ENCODE measurements around the gene PAQR5.

PAQR5 gene

DNA sequence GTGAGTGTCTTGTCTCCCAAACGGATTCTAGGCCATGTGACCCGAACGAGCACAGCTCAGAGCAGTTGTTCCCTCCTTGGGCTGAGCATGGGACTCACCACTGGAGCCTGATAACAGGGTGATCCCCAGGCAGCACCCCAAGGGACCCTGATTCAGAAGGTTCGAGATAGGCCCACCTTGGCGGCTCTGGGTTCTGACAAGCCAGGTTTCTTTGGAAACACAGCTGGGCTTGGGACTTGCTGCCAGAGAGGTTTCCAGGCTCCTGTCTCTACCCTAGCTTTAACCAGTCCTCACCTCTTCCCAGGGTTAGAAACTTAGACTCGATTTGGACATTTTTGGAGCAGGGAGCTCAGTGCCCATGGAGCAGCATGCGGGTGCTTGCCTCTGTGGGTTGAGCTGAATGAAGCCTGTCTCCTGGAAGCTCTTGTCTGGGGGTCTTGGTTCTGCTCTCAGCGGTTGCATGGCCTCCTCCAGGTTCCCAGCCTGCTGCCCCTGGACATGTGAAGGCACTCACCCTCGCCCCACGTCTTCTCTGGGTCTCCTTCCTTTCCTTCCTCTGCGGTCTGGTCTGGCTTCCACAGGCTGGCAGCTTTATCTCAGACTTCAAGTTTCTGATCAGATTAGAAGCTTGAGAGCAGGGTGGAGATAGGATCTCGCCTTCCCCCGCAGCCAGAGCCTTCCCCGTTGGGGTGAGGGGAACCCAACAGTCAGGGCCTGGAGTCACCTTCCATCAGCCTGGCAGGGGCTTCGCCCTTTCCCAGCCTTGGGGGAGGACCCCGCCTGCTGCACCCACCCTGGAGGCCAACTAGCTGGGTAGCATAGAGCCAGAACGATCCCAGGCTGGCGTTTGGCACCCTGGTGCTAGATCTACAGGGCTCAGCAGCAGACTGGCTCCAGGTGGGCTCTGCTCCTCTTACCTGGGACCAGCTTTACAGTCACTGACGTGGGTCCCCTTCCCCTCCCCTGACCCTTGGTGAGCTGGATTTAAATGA, 21.0 kb downstream of the PAQR5 start:
- no peak for TF ChIP-seq CREB1 (IDR thresholded peaks at IDR 0.05; ENCODE audit: low read depth)
- no peak for TF ChIP-seq MAX (IDR thresholded peaks at IDR 0.05)
- no peak for TF ChIP-seq ZBTB7A (IDR thresholded peaks at IDR 0.05; ENCODE audit: low read depth)
- TF ChIP-seq CEBPB (IDR thresholded peaks at IDR 0.05), result no peak
- TF ChIP-seq NFIC (IDR thresholded peaks at IDR 0.05), result no peak
- no peak for TF ChIP-seq EP300 (IDR thresholded peaks at IDR 0.05; ENCODE audit: borderline replicate concordance)
- no peak for TF ChIP-seq YY1 (IDR thresholded peaks at IDR 0.05; ENCODE audit: low read depth)
- TF ChIP-seq, protein P1, sequence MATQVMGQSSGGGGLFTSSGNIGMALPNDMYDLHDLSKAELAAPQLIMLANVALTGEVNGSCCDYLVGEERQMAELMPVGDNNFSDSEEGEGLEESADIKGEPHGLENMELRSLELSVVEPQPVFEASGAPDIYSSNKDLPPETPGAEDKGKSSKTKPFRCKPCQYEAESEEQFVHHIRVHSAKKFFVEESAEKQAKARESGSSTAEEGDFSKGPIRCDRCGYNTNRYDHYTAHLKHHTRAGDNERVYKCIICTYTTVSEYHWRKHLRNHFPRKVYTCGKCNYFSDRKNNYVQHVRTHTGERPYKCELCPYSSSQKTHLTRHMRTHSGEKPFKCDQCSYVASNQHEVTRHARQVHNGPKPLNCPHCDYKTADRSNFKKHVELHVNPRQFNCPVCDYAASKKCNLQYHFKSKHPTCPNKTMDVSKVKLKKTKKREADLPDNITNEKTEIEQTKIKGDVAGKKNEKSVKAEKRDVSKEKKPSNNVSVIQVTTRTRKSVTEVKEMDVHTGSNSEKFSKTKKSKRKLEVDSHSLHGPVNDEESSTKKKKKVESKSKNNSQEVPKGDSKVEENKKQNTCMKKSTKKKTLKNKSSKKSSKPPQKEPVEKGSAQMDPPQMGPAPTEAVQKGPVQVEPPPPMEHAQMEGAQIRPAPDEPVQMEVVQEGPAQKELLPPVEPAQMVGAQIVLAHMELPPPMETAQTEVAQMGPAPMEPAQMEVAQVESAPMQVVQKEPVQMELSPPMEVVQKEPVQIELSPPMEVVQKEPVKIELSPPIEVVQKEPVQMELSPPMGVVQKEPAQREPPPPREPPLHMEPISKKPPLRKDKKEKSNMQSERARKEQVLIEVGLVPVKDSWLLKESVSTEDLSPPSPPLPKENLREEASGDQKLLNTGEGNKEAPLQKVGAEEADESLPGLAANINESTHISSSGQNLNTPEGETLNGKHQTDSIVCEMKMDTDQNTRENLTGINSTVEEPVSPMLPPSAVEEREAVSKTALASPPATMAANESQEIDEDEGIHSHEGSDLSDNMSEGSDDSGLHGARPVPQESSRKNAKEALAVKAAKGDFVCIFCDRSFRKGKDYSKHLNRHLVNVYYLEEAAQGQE (IDR thresholded peaks at IDR 0.05; ENCODE audit: low read depth), result no peak
- TF ChIP-seq FOXM1 (IDR thresholded peaks at IDR 0.05; ENCODE audit: borderline replicate concordance, low read depth), result no peak
- no peak for TF ChIP-seq USF1 (IDR thresholded peaks at IDR 0.05)
- no peak for TF ChIP-seq EGR1 (IDR thresholded peaks at IDR 0.05)
- no peak for TF ChIP-seq TEAD4 (IDR thresholded peaks at IDR 0.05)
- no peak for TF ChIP-seq TCF12 (IDR thresholded peaks at IDR 0.05; ENCODE audit: low read depth)
- TF ChIP-seq RAD21 (IDR thresholded peaks at IDR 0.05; ENCODE audit: low read depth), result no peak

DNA sequence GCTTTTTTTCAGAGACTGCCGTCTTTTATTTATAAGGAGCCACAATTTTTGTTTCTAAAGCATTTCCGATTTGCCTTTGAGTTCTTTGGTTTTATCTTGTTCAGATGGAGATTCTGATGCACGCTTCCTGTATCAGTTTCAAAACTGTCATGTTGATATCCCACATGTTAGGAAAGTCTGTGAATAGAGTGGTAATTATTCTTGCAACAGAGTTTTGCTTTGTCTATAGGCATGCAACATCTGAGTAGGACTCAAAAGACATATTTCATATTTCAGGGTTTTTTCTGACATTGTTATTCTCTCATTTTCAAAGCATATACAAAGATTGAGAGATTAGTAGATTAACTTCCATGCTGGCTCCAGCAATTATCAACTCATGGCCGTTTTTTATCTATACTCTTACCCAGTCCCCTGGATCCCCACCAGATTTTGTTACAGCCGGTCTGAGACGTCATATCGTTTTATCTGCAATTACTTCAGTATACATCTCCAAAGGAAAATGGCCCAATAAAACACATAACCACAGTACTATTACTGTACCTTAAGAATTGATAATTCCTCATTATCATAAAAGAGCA, 22.4 kb downstream of the PAQR5 start:
- no peak for TF ChIP-seq TAF1 (IDR thresholded peaks at IDR 0.05; ENCODE audit: low read depth)
- no peak for TF ChIP-seq NFIC (IDR thresholded peaks at IDR 0.05)
- TF ChIP-seq RAD21 (IDR thresholded peaks at IDR 0.05; ENCODE audit: low read depth), result no peak
- no peak for TF ChIP-seq FOXM1 (IDR thresholded peaks at IDR 0.05; ENCODE audit: borderline replicate concordance, low read depth)
- TF ChIP-seq TEAD4 (IDR thresholded peaks at IDR 0.05), result no peak
- no peak for TF ChIP-seq USF1 (IDR thresholded peaks at IDR 0.05)
- no peak for TF ChIP-seq CEBPB (IDR thresholded peaks at IDR 0.05)
- no peak for TF ChIP-seq YY1 (IDR thresholded peaks at IDR 0.05; ENCODE audit: low read depth)
- no peak for TF ChIP-seq TCF12 (IDR thresholded peaks at IDR 0.05; ENCODE audit: low read depth)
- no peak for TF ChIP-seq EP300 (IDR thresholded peaks at IDR 0.05; ENCODE audit: borderline replicate concordance)
- TF ChIP-seq ZBTB7A (IDR thresholded peaks at IDR 0.05; ENCODE audit: low read depth), result no peak
- TF ChIP-seq, protein P1 (IDR thresholded peaks at IDR 0.05; ENCODE audit: low read depth), result no peak
- TF ChIP-seq CREB1 (IDR thresholded peaks at IDR 0.05; ENCODE audit: low read depth), result no peak

DNA sequence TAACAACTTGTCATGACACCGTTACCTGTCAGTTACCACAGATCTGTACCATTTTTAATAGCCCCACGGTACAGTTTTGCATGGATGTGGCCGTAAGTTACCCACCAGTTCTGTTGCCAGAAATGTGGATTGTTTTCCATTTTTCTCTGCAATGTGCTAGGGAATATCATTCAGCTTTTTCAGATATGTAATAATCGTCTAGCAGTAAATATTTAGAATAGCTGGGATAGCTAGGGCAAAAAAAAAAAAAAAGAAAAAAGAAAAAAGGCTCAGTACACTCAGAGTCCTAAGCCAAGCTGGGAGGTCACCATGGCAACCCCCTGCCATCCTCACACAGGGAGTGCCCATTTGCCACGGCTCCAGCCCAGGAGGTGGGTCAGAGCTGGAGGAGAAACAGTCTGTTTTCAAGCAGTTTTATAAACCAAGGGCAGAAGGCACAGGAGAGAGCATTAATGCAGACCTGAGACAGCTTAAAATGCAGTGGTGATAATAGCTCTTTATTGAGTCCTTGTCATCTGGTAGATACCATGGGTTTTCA, 25.2 kb downstream of the PAQR5 start:
- TF ChIP-seq, protein P1 (IDR thresholded peaks at IDR 0.05; ENCODE audit: low read depth), result no peak
- TF ChIP-seq USF1 (IDR thresholded peaks at IDR 0.05) (no peak), TAF1 (IDR thresholded peaks at IDR 0.05; ENCODE audit: low read depth) (no peak), TCF12 (IDR thresholded peaks at IDR 0.05; ENCODE audit: low read depth) (no peak), CEBPB (IDR thresholded peaks at IDR 0.05) (no peak), FOXM1 (IDR thresholded peaks at IDR 0.05; ENCODE audit: borderline replicate concordance, low read depth) (no peak), NFIC (IDR thresholded peaks at IDR 0.05) (no peak), ZBTB7A (IDR thresholded peaks at IDR 0.05; ENCODE audit: low read depth) (no peak), EGR1 (IDR thresholded peaks at IDR 0.05) (no peak), TEAD4 (IDR thresholded peaks at IDR 0.05) (no peak), CREB1 (IDR thresholded peaks at IDR 0.05; ENCODE audit: low read depth) (no peak), EP300 (IDR thresholded peaks at IDR 0.05; ENCODE audit: borderline replicate concordance) (no peak), RAD21 (IDR thresholded peaks at IDR 0.05; ENCODE audit: low read depth) (no peak), YY1 (IDR thresholded peaks at IDR 0.05; ENCODE audit: low read depth) (no peak)
